ENCODE results near the gene ECI2.
A peak's percentile ranks its signal among the peaks of the same experiment; 100 is the strongest.

Gene ECI2

GRCh38 chr6:4139272-4139671 lies 3.9 kb upstream of the ECI2 start:
- TF ChIP-seq CTCF (conservative IDR thresholded peaks at IDR 0.05; ENCODE audit: low read length): no peak
- DNase-seq (ENCODE audit: low read depth): no peak
- no peak overlapping the region for H3K4me3 ChIP-seq (ENCODE audit: low read length)

GRCh38 chr6:4138186-4138585 lies 2.8 kb upstream of the ECI2 start:
- no peak for TF ChIP-seq CTCF (conservative IDR thresholded peaks at IDR 0.05; ENCODE audit: low read length)
- H3K4me3 ChIP-seq (ENCODE audit: low read length): no peak overlapping the region
- DNase-seq (ENCODE audit: low read depth): no peak

GRCh38 chr6:4136354-4136831 lies 1.0 kb upstream of the ECI2 start:
- peak overlapping the region; percentile 80 for H3K4me3 ChIP-seq (ENCODE audit: low read length)
- DNase-seq (ENCODE audit: low read depth): no peak
- no peak for TF ChIP-seq CTCF (conservative IDR thresholded peaks at IDR 0.05; ENCODE audit: low read length)

- peak overlapping the region; percentile 80 for H3K4me3 ChIP-seq (ENCODE audit: low read length)
- DNase-seq (ENCODE audit: low read depth): peak; percentile 97
- TF ChIP-seq CTCF (conservative IDR thresholded peaks at IDR 0.05; ENCODE audit: low read length): no peak
Measured at GRCh38 chr6:4135665-4136353, 434 bp upstream of the ECI2 start.

- no peak for TF ChIP-seq CTCF (conservative IDR thresholded peaks at IDR 0.05; ENCODE audit: low read length)
- peak overlapping the region; percentile 86 for H3K4me3 ChIP-seq (ENCODE audit: low read length)
- DNase-seq (ENCODE audit: low read depth): no peak
Measured at GRCh38 chr6:4133941-4134838, 1.2 kb downstream of the ECI2 start.

GRCh38 chr6:4130357-4130987 lies 4.9 kb downstream of the ECI2 start:
- H3K4me3 ChIP-seq (ENCODE audit: low read length): no peak overlapping the region
- no peak for TF ChIP-seq CTCF (conservative IDR thresholded peaks at IDR 0.05; ENCODE audit: low read length)
- DNase-seq (ENCODE audit: low read depth): no peak
